ENCODE measurements around the gene SPOCK1.

GRCh38 chr5:137199966-137200365 is 299.2 kb downstream of the SPOCK1 start:
- no peak for TF ChIP-seq CTCF (IDR thresholded peaks at IDR 0.05; ENCODE audit: low read depth, low read length)
- TF ChIP-seq POLR2A (IDR thresholded peaks at IDR 0.05; ENCODE audit: extremely low read depth, insufficient read length): no peak
- TF ChIP-seq MAX (IDR thresholded peaks at IDR 0.05; ENCODE audit: low read depth, low read length): no peak
